Measurements from ENCODE around the gene INSYN2B.

DNA sequence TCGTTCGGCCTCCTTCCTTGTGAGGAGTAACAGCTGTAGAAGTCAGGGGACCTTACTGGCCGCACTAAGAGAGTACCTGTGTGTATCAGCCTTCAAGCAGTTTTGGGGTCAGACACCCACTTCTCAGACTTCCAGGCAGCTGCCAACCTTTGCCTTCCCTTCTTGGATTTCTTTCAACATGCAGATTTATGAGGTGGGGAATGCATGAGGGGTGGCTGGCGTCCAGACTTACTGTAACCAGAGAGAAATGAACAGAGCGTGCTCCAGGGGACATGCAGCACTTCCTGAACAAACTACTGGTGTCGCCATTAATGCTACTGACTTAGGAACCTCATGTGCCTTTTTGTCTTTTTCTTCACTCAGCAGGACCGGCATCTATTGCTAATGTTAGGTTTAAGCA is 46.7 kb downstream of the INSYN2B start:
- TF ChIP-seq CTCF (IDR thresholded peaks at IDR 0.05) (no peak), POLR2A (IDR thresholded peaks at IDR 0.05) (no peak)
